SK-N-SH (cell line): Measurements from ENCODE around the gene PLGRKT. TPM values are rescaled to one million over a fixed set of nuclear protein-coding genes. Genes with fewer than 3 reads are reported as not detected.

Experiments used
- CTCF ChIA-PET: fragments of 300-600, 350-600 bp; formaldehyde crosslinking; extraction: SDS; loops from one replicate; lab custom pipeline; 2021; lab: Yijun Ruan, JAX
- POLR2A ChIA-PET: fragments of 350-600 bp; sonication (Branson Sonifier 250); formaldehyde crosslinking; extraction: SDS; loops from one replicate; lab custom pipeline; 2020; ENCODE audit warnings: antibody characterized with exemption, inconsistent platforms; lab: Yijun Ruan, JAX
- DNase-seq: peaks from one replicate; pipeline ENCODE4 v3.0.0; 2012
- H2AFZ ChIP-seq: fragments of 200-600 bp; sonication (generic); 2 replicates; pipeline ENCODE4 v1.8.1; 2016; ENCODE audit warnings: antibody characterized with exemption, mild to moderate bottlenecking, low read depth
- H3F3A ChIP-seq: fragments of 200-600 bp; sonication (generic); replicated peaks from 2 replicates; pipeline ENCODE3; 2016; ENCODE audit warnings: antibody characterized with exemption, mild to moderate bottlenecking; ENCODE audit not compliant: insufficient read depth
- H3K27ac ChIP-seq, 2 experiments: fragments of 200-500 bp in 1 of 2; fragments of 200-600 bp in 1 of 2; sonication (Bioruptor generic) in 1 of 2; sonication (generic), shearing (Covaris generic) in 1 of 2; 2 replicates each; pipeline versions ENCODE4 v1.5.1 to v1.6.1; 2014 to 2016; ENCODE audit warnings: low read depth in 2 of 2, inconsistent platforms in 1 of 2, low read length in 1 of 2, mild to moderate bottlenecking in 1 of 2, mixed read lengths in 1 of 2
- H3K27me3 ChIP-seq: fragments of 200-600 bp; sonication (generic), shearing (Covaris generic); 2 replicates; pipeline ENCODE4 v1.6.1; 2016; ENCODE audit warnings: mixed run types; ENCODE audit not compliant: insufficient read depth
- H3K36me3 ChIP-seq, 2 experiments: fragments of 200-500 bp in 1 of 2; fragments of 200-600 bp in 1 of 2; sonication (Bioruptor generic) in 1 of 2; sonication (generic) in 1 of 2; replicated peaks in 1 of 2; 2 replicates each; pipeline versions ENCODE3 to v1.5.1; 2014 to 2016; ENCODE audit warnings: low read length in 1 of 2, mild to moderate bottlenecking in 1 of 2; ENCODE audit not compliant: insufficient read depth in 2 of 2, control insufficient read depth in 1 of 2
- H3K4me1 ChIP-seq, 2 experiments: fragments of 200-500 bp in 1 of 2; fragments of 200-600 bp in 1 of 2; sonication (Bioruptor generic) in 1 of 2; sonication (generic), shearing (Covaris generic) in 1 of 2; 2 replicates each; pipeline versions ENCODE4 v1.5.1 to v1.6.1; 2014 to 2016; ENCODE audit warnings: low read depth in 1 of 2, low read length in 1 of 2, mixed run types in 1 of 2; ENCODE audit not compliant: insufficient read depth in 2 of 2, control insufficient read depth in 1 of 2
- H3K4me2 ChIP-seq: fragments of 200-600 bp; sonication (generic), shearing (Covaris generic); 2 replicates; pipeline ENCODE4 v1.6.1; 2017; ENCODE audit warnings: mixed run types
- H3K4me3 ChIP-seq, 2 experiments: fragments of 200-500 bp in 1 of 2; fragments of 200-600 bp in 1 of 2; sonication (Bioruptor generic) in 1 of 2; sonication (generic), shearing (Covaris generic) in 1 of 2; 2 replicates each; pipeline versions ENCODE4 v1.5.1 to v1.8.1; 2014 to 2016; ENCODE audit warnings: low read depth in 2 of 2, inconsistent platforms in 1 of 2, low read length in 1 of 2, mild to moderate bottlenecking in 1 of 2, mixed read lengths in 1 of 2, moderate library complexity in 1 of 2
- H3K79me2 ChIP-seq: fragments of 200-600 bp; sonication (generic); 2 replicates; pipeline ENCODE4 v1.8.1; 2017; ENCODE audit warnings: mild to moderate bottlenecking; ENCODE audit not compliant: insufficient read depth
- H3K9ac ChIP-seq: fragments of 200-600 bp; sonication (generic); 2 replicates; pipeline ENCODE4 v1.6.1; 2017; ENCODE audit warnings: mixed run types
- H3K9me2 ChIP-seq: fragments of 200-600 bp; sonication (generic); 2 replicates; pipeline ENCODE4 v1.6.1; 2017; ENCODE audit warnings: mixed run types
- H3K9me3 ChIP-seq: fragments of 200-600 bp; sonication (generic); 2 replicates; pipeline ENCODE4 v1.6.1; 2017; ENCODE audit warnings: mixed run types, mild to moderate bottlenecking, moderate library complexity
- H4K20me1 ChIP-seq: fragments of 200-600 bp; sonication (generic); 2 replicates; pipeline ENCODE4 v1.6.1; 2017; ENCODE audit warnings: mild to moderate bottlenecking, mixed run types; ENCODE audit not compliant: insufficient read depth
- EP300 ChIP-seq, 2 experiments: IDR thresholded peaks; 2 replicates each; pipeline versions ENCODE4 v1.4.0 to v1.6.1; 2012; ENCODE audit warnings: borderline replicate concordance in 1 of 2, low read depth in 1 of 2, low read length in 1 of 2
- FOSL2 ChIP-seq: IDR thresholded peaks from 2 replicates; pipeline ENCODE4 v1.4.0; 2012; ENCODE audit warnings: low read depth, mild to moderate bottlenecking, moderate library complexity, borderline replicate concordance
- GABPA ChIP-seq: IDR thresholded peaks from 2 replicates; pipeline ENCODE4 v1.4.0; 2012; ENCODE audit warnings: low read depth, mild to moderate bottlenecking
- JUND ChIP-seq: IDR thresholded peaks from 2 replicates; pipeline ENCODE4 v1.4.0; 2012
- MXI1 ChIP-seq: IDR thresholded peaks from 2 replicates; pipeline ENCODE4 v1.6.1; 2012; ENCODE audit warnings: mild to moderate bottlenecking, low read depth, low read length, improper control_type of control experiment
- NFIC ChIP-seq: IDR thresholded peaks from 2 replicates; pipeline ENCODE4 v1.4.0; 2012; ENCODE audit warnings: borderline replicate concordance
- RCOR1 ChIP-seq: fragments of 150-350 bp; IDR thresholded peaks from 2 replicates; pipeline ENCODE4 v1.6.1; 2017; ENCODE audit warnings: antibody characterized with exemption, low read length
- RXRA ChIP-seq: IDR thresholded peaks from 2 replicates; pipeline ENCODE4 v1.4.0; 2012; ENCODE audit warnings: low read depth, mild to moderate bottlenecking, borderline replicate concordance
- TAF1 ChIP-seq: IDR thresholded peaks from 2 replicates; pipeline ENCODE4 v1.6.1; 2012; ENCODE audit warnings: low read depth, mild to moderate bottlenecking, low read length, moderate library complexity, borderline replicate concordance
- TCF12 ChIP-seq: IDR thresholded peaks from 2 replicates; pipeline ENCODE4 v1.4.0; 2012
- TEAD4 ChIP-seq: IDR thresholded peaks from 2 replicates; pipeline ENCODE4 v1.4.0; 2012; ENCODE audit warnings: mild to moderate bottlenecking, borderline replicate concordance; ENCODE audit not compliant: insufficient read depth
- USF2 ChIP-seq: fragments of 150-350 bp; IDR thresholded peaks from 2 replicates; pipeline ENCODE4 v1.6.1; 2017; ENCODE audit warnings: antibody characterized with exemption, low read length, low read depth, borderline replicate concordance
- WGBS: methylation state at CpG from one replicate; pipeline ENCODE4 v1.1.6; 2017; ENCODE audit warnings: low lambda C conversion rate; 5-methylcytosine and 5-hydroxymethylcytosine counted together
- polyA plus RNA-seq, 3 experiments: library from polyadenylated mRNA; depleted of rRNA; stranded (reverse); fragments of >200 nt; gene quantifications; 2 replicates each; pipeline ENCODE4 v1.2.3, GENCODE V29; 2012
- TF ChIP-seq, protein P1 (sequence below): IDR thresholded peaks from 2 replicates; pipeline ENCODE4 v1.4.0; 2012; ENCODE audit warnings: low read depth
- TF ChIP-seq, protein P2 (sequence below): fragments of 200-600 bp; sonication (generic); IDR thresholded peaks from 2 replicates; pipeline ENCODE4 v1.6.1; 2017; ENCODE audit warnings: antibody characterized with exemption, mild to moderate bottlenecking, moderate library complexity
- TF ChIP-seq, protein P3 (sequence below): IDR thresholded peaks from 2 replicates; pipeline ENCODE4; 2012

The PLGRKT gene
- polyA plus RNA-seq, 1 of the 3 experiments (the other 2 are of a cell fraction) = 11.4 TPM

DNA sequence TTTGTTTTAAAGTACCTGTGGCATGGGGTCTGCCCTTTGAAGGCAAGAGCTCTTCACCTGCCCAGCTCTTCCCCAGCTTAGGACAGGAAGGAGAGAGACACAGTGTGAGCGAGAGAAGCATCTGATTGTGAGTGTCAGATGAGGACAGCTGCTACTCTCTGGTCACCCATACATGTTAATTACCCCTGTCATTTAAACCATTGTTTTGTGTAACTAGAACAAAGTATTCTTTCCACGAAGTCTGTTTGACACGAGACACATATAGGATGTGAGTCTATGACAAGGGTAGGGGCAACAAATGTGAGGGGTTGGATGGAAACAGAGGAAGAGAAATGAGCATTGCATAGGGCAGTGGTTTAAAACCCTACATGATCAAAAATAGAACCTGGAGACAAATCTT, 9.6 kb upstream of the PLGRKT start:
- no peaks in the 10 kb centered on the region for H4K20me1 ChIP-seq
- H3K27me3 ChIP-seq = no peaks in the 10 kb centered on the region
- WGBS = 81% methylated on average over 3 of the region's 3 CpGs
- peak overlapping the region; percentile 46; the same call in 1 of the 2 replicates for H3K4me2 ChIP-seq
- no peak for DNase-seq
- TF ChIP-seq USF2 = no peak
- TF ChIP-seq, protein P1, sequence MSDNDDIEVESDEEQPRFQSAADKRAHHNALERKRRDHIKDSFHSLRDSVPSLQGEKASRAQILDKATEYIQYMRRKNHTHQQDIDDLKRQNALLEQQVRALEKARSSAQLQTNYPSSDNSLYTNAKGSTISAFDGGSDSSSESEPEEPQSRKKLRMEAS = no peak
- TF ChIP-seq, protein P2, sequence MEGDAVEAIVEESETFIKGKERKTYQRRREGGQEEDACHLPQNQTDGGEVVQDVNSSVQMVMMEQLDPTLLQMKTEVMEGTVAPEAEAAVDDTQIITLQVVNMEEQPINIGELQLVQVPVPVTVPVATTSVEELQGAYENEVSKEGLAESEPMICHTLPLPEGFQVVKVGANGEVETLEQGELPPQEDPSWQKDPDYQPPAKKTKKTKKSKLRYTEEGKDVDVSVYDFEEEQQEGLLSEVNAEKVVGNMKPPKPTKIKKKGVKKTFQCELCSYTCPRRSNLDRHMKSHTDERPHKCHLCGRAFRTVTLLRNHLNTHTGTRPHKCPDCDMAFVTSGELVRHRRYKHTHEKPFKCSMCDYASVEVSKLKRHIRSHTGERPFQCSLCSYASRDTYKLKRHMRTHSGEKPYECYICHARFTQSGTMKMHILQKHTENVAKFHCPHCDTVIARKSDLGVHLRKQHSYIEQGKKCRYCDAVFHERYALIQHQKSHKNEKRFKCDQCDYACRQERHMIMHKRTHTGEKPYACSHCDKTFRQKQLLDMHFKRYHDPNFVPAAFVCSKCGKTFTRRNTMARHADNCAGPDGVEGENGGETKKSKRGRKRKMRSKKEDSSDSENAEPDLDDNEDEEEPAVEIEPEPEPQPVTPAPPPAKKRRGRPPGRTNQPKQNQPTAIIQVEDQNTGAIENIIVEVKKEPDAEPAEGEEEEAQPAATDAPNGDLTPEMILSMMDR = no peak
- TF ChIP-seq TAF1 = no peak
- no peak for TF ChIP-seq RCOR1
- no peak for TF ChIP-seq MXI1
- no peaks in the 10 kb centered on the region for H3K36me3 ChIP-seq
- peaks cover 34% of the 10 kb centered on the region for H3K79me2 ChIP-seq
- ChIA-PET CTCF (interaction anchor here (4.5 kb wide), 1 partner anchor 261 kb away, joined by 36 read pairs; no protein-coding TSS in a partner anchor), POLR2A (no interaction called here)
- no peak overlapping the region for H3K9ac ChIP-seq
- H3K27ac ChIP-seq = peak overlapping the region in 1 of 2 experiments; percentile 53; a peak in 2 of 4 replicates
- H3F3A ChIP-seq = peaks cover 27% of the 10 kb centered on the region
- no peak overlapping the region for H3K4me3 ChIP-seq
- peak overlapping the region; percentile 50; the same call in 1 of the 2 replicates for H2AFZ ChIP-seq
- peaks cover 2 to 18% of the 10 kb centered on the region in 2 experiments; a peak in 3 of 4 replicates for H3K4me1 ChIP-seq
- no peaks in the 10 kb centered on the region for H3K9me2 ChIP-seq
- H3K9me3 ChIP-seq = no peaks in the 10 kb centered on the region

DNA sequence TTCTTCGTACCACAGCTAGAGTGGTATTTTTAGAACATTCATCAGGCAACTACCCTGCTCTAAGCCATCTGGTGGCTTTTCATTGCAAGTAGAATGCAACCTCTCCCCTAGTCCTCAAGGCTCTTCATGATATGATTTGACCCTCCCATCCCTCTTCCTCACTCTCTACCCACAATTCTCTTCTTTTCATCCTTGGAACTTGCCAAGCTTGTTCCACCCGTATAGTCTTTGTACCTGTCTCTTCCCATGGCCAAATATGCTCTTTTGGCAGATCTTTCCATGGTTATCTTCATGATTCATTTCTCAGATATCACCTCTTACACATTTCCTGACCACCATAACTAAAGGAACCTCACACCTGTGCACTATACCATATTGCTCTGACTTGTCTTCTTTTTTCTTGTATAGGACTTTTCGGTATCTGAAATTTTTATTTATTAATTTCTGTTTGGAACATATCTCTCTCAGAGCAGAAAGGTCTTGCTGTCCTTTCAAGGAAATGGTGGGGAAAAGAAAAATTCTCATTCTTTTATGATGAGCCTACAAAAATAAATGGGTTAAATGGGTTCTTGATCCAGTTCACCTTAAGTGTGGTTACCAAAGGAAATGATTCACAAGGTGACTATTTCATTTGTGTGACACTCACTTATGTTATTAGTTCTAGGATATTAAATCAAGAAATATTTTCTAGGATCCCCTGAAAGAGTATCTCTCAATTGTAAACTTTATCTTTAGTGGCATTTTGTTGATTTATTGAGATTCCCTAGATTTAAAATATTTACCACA, 8.9 kb upstream of the PLGRKT start:
- peaks cover 2 to 18% of the 10 kb centered on the region in 2 experiments; a peak in 3 of 4 replicates for H3K4me1 ChIP-seq
- peak overlapping the region in 1 of 2 experiments; percentile 53; a peak in 2 of 4 replicates for H3K27ac ChIP-seq
- H3K9ac ChIP-seq = no peak overlapping the region
- H3K79me2 ChIP-seq = peaks cover 27% of the 10 kb centered on the region
- WGBS = 81% methylated on average over 3 of the region's 3 CpGs
- TF ChIP-seq TEAD4 = peak; percentile 62; the same call in 1 of the 2 replicates
- TF ChIP-seq JUND = peak; percentile 48
- peak; percentile 36 for TF ChIP-seq TCF12
- TF ChIP-seq RCOR1 = no peak
- TF ChIP-seq GABPA = no peak
- TF ChIP-seq, protein P3, sequence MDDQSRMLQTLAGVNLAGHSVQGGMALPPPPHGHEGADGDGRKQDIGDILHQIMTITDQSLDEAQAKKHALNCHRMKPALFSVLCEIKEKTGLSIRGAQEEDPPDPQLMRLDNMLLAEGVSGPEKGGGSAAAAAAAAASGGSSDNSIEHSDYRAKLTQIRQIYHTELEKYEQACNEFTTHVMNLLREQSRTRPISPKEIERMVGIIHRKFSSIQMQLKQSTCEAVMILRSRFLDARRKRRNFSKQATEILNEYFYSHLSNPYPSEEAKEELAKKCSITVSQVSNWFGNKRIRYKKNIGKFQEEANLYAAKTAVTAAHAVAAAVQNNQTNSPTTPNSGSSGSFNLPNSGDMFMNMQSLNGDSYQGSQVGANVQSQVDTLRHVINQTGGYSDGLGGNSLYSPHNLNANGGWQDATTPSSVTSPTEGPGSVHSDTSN = peak; percentile 11; the same call in 1 of the 2 replicates
- peak; percentile 60; the same call in 1 of the 2 replicates for TF ChIP-seq FOSL2
- no peak for TF ChIP-seq NFIC
- TF ChIP-seq EP300 (IDR thresholded peaks at IDR 0.05; ENCODE audit: borderline replicate concordance in 1 of 2, low read depth in 1 of 2, low read length in 1 of 2) = peak in 1 of 2 experiments; percentile 30; a peak in 1 of 4 replicates
- peak; percentile 24; the same call in 1 of the 2 replicates for TF ChIP-seq RXRA
- H3K4me3 ChIP-seq = no peak overlapping the region
- ChIA-PET POLR2A (no interaction called here), CTCF (interaction anchor here (0.7 to 4.5 kb wide), 2 partner anchors 260 kb away, joined by 3 to 36 read pairs; no protein-coding TSS in a partner anchor)
- H3K27me3 ChIP-seq = no peaks in the 10 kb centered on the region
- DNase-seq = no peak
- H3K4me2 ChIP-seq = peak overlapping the region; percentile 46; the same call in 1 of the 2 replicates
- no peaks in the 10 kb centered on the region for H3K9me2 ChIP-seq
- H2AFZ ChIP-seq = 0 out of 2 replicates have a peak overlapping the region, but pooled peaks have one; percentile 3
- H3K9me3 ChIP-seq = no peaks in the 10 kb centered on the region
- no peaks in the 10 kb centered on the region for H3K36me3 ChIP-seq
- H3F3A ChIP-seq = peaks cover 28% of the 10 kb centered on the region
- no peaks in the 10 kb centered on the region for H4K20me1 ChIP-seq
